IPS-18a (cell line): ENCODE data around the gene ARL5B.

Experiments
- H3K27ac ChIP-seq: one replicate; pipeline ENCODE4 v1.5.1; 2013; ENCODE audit warnings: low read length
- H3K27me3 ChIP-seq: one replicate; pipeline ENCODE4 v1.6.1; 2013; ENCODE audit warnings: mild to moderate bottlenecking, low read length; ENCODE audit not compliant: control insufficient read depth, insufficient read depth
- H3K36me3 ChIP-seq: one replicate; pipeline ENCODE4 v1.6.1; 2013; ENCODE audit warnings: low read depth, low read length; ENCODE audit not compliant: control insufficient read depth
- H3K4me1 ChIP-seq: one replicate; pipeline ENCODE4 v1.6.1; 2013; ENCODE audit warnings: low read depth, low read length; ENCODE audit not compliant: control insufficient read depth
- H3K4me3 ChIP-seq: one replicate; pipeline ENCODE4 v1.5.1; 2013; ENCODE audit warnings: low read length
- H3K9ac ChIP-seq: one replicate; pipeline ENCODE4 v1.6.1; 2013; ENCODE audit warnings: mild to moderate bottlenecking, low read length, moderate library complexity
- H3K9me3 ChIP-seq: one replicate; pipeline ENCODE4 v1.6.1; 2013; ENCODE audit warnings: low read depth, low read length; ENCODE audit not compliant: control insufficient read depth

The ARL5B gene

GRCh38 chr10:18721067-18721466, 61.8 kb downstream of the ARL5B start:
- Histone ChIP-seq H3K9me3 (no peaks in the 10 kb centered on the region), H3K27ac (no peak overlapping the region), H3K9ac (no peak overlapping the region), H3K36me3 (no peaks in the 10 kb centered on the region), H3K4me3 (no peak overlapping the region), H3K4me1 (no peaks in the 10 kb centered on the region), H3K27me3 (no peaks in the 10 kb centered on the region)

- H3K4me3 ChIP-seq: no peak overlapping the region
- no peaks in the 10 kb centered on the region for H3K4me1 ChIP-seq
- H3K9ac ChIP-seq: no peak overlapping the region
- H3K27ac ChIP-seq: no peak overlapping the region
- H3K36me3 ChIP-seq: no peaks in the 10 kb centered on the region
- no peaks in the 10 kb centered on the region for H3K9me3 ChIP-seq
- H3K27me3 ChIP-seq: no peaks in the 10 kb centered on the region
These were observed 64.6 kb downstream of the ARL5B start for GRCh38 chr10:18723801-18724200.
